Mucosa of stomach (tissue), 1 donor: ENCODE results near the gene ZBTB40.

Experiments
- H3K27me3 ChIP-seq: one replicate; pipeline ENCODE4 v1.7.0; 2013; ENCODE audit warnings: mild to moderate bottlenecking, low read length; ENCODE audit not compliant: control insufficient read depth, insufficient read depth
- H3K36me3 ChIP-seq: one replicate; pipeline ENCODE4 v1.7.0; 2013; ENCODE audit warnings: low read length; ENCODE audit not compliant: control insufficient read depth, insufficient read depth
- H3K4me1 ChIP-seq: one replicate; pipeline ENCODE4 v1.7.0; 2013; ENCODE audit warnings: mild to moderate bottlenecking, low read length; ENCODE audit not compliant: control insufficient read depth, insufficient read depth
- H3K4me3 ChIP-seq: one replicate; pipeline ENCODE4 v1.7.0; 2013; ENCODE audit warnings: low read length
- H3K9ac ChIP-seq: one replicate; pipeline ENCODE4 v1.7.0; 2013; ENCODE audit warnings: mild to moderate bottlenecking, low read length, moderate library complexity
- H3K9me3 ChIP-seq: one replicate; pipeline ENCODE4 v1.7.0; 2013; ENCODE audit warnings: mild to moderate bottlenecking, low read length, moderate library complexity; ENCODE audit not compliant: control insufficient read depth
- donor health status: Pancreatic carcinoma.

Gene ZBTB40

GRCh38 chr1:22498463-22498862 lies 46.8 kb downstream of the ZBTB40 start:
- no peak overlapping the region for H3K9ac ChIP-seq
- H3K4me1 ChIP-seq, result no peaks in the 10 kb centered on the region
- no peaks in the 10 kb centered on the region for H3K9me3 ChIP-seq
- peaks cover 6% of the 10 kb centered on the region for H3K36me3 ChIP-seq
- no peaks in the 10 kb centered on the region for H3K27me3 ChIP-seq
- H3K4me3 ChIP-seq, result no peak overlapping the region

GRCh38 chr1:22500058-22500457 lies 48.4 kb downstream of the ZBTB40 start:
- Histone ChIP-seq H3K4me3 (no peak overlapping the region), H3K9ac (no peak overlapping the region), H3K27me3 (no peaks in the 10 kb centered on the region), H3K9me3 (no peaks in the 10 kb centered on the region), H3K4me1 (no peaks in the 10 kb centered on the region), H3K36me3 (peaks cover 6% of the 10 kb centered on the region)

- Histone ChIP-seq H3K36me3 (peaks cover 6% of the 10 kb centered on the region), H3K27me3 (no peaks in the 10 kb centered on the region), H3K9ac (no peak overlapping the region), H3K9me3 (no peaks in the 10 kb centered on the region), H3K4me3 (no peak overlapping the region), H3K4me1 (no peaks in the 10 kb centered on the region)
These were observed 48.8 kb downstream of the ZBTB40 start for GRCh38 chr1:22500471-22500870.

GRCh38 chr1:22502202-22502601 lies 50.6 kb downstream of the ZBTB40 start:
- Histone ChIP-seq H3K36me3 (peaks cover 6% of the 10 kb centered on the region), H3K27me3 (no peaks in the 10 kb centered on the region), H3K9ac (no peak overlapping the region), H3K4me3 (no peak overlapping the region), H3K9me3 (no peaks in the 10 kb centered on the region), H3K4me1 (no peaks in the 10 kb centered on the region)

- Histone ChIP-seq H3K27me3 (no peaks in the 10 kb centered on the region), H3K4me1 (no peaks in the 10 kb centered on the region), H3K36me3 (peaks cover 6% of the 10 kb centered on the region), H3K9me3 (no peaks in the 10 kb centered on the region), H3K9ac (no peak overlapping the region), H3K4me3 (no peak overlapping the region)
These were observed 52.2 kb downstream of the ZBTB40 start for GRCh38 chr1:22503721-22504410.

- Histone ChIP-seq H3K36me3 (peaks cover 6% of the 10 kb centered on the region), H3K9ac (no peak overlapping the region), H3K4me1 (no peaks in the 10 kb centered on the region), H3K9me3 (no peaks in the 10 kb centered on the region), H3K27me3 (no peaks in the 10 kb centered on the region), H3K4me3 (no peak overlapping the region)
These were observed 54.6 kb downstream of the ZBTB40 start for GRCh38 chr1:22506130-22506692.

- Histone ChIP-seq H3K4me1 (no peaks in the 10 kb centered on the region), H3K9me3 (no peaks in the 10 kb centered on the region), H3K4me3 (no peak overlapping the region), H3K27me3 (no peaks in the 10 kb centered on the region), H3K9ac (no peak overlapping the region), H3K36me3 (no peaks in the 10 kb centered on the region)
These were observed 55.9 kb downstream of the ZBTB40 start for GRCh38 chr1:22507587-22507986.

- Histone ChIP-seq H3K27me3 (no peaks in the 10 kb centered on the region), H3K9ac (no peak overlapping the region), H3K9me3 (no peaks in the 10 kb centered on the region), H3K4me1 (no peaks in the 10 kb centered on the region), H3K36me3 (no peaks in the 10 kb centered on the region), H3K4me3 (no peak overlapping the region)
These were observed 56.7 kb downstream of the ZBTB40 start for GRCh38 chr1:22508329-22508728.

- Histone ChIP-seq H3K4me1 (no peaks in the 10 kb centered on the region), H3K27me3 (no peaks in the 10 kb centered on the region), H3K4me3 (no peak overlapping the region), H3K36me3 (no peaks in the 10 kb centered on the region), H3K9me3 (no peaks in the 10 kb centered on the region), H3K9ac (no peak overlapping the region)
These were observed 57.3 kb downstream of the ZBTB40 start for GRCh38 chr1:22508991-22509390.

GRCh38 chr1:22509815-22510214 lies 58.2 kb downstream of the ZBTB40 start:
- Histone ChIP-seq H3K9ac (no peak overlapping the region), H3K9me3 (no peaks in the 10 kb centered on the region), H3K4me3 (no peak overlapping the region), H3K4me1 (no peaks in the 10 kb centered on the region), H3K36me3 (no peaks in the 10 kb centered on the region), H3K27me3 (no peaks in the 10 kb centered on the region)

- no peak overlapping the region for H3K4me3 ChIP-seq
- no peaks in the 10 kb centered on the region for H3K36me3 ChIP-seq
- no peaks in the 10 kb centered on the region for H3K27me3 ChIP-seq
- H3K4me1 ChIP-seq, result no peaks in the 10 kb centered on the region
- H3K9me3 ChIP-seq, result no peaks in the 10 kb centered on the region
- H3K9ac ChIP-seq, result no peak overlapping the region
These were observed 61.2 kb downstream of the ZBTB40 start for GRCh38 chr1:22512873-22513272.

GRCh38 chr1:22516906-22517571 lies 65.4 kb downstream of the ZBTB40 start:
- no peak overlapping the region for H3K4me3 ChIP-seq
- H3K36me3 ChIP-seq, result no peaks in the 10 kb centered on the region

More at GRCh38 chr1:22516906-22517571, 65.4 kb downstream of the ZBTB40 start:
- Histone ChIP-seq H3K27me3 (no peaks in the 10 kb centered on the region), H3K9me3 (no peaks in the 10 kb centered on the region), H3K9ac (no peak overlapping the region), H3K4me1 (no peaks in the 10 kb centered on the region)
